ENCODE data around the gene HYI.

GRCh38 chr1:43422995-43423671 is 30.6 kb downstream of the HYI start:
- no peak for TF ChIP-seq RAD21 (IDR thresholded peaks at IDR 0.05)
- TF ChIP-seq TAF1 (conservative IDR thresholded peaks at IDR 0.05): no peak
- no peak for TF ChIP-seq CTCF (IDR thresholded peaks at IDR 0.05; ENCODE audit: low read depth, low read length, missing input control)
- TF ChIP-seq ZBTB33 (IDR thresholded peaks at IDR 0.05): no peak
- no peak for TF ChIP-seq RXRA (IDR thresholded peaks at IDR 0.05)
- TF ChIP-seq REST (IDR thresholded peaks at IDR 0.05): no peak
- no peak for TF ChIP-seq EGR1 (IDR thresholded peaks at IDR 0.05; ENCODE audit: low read depth in 2 of 2)
- no peak for TF ChIP-seq NR2F2 (IDR thresholded peaks at IDR 0.05)
- TF ChIP-seq SP1 (IDR thresholded peaks at IDR 0.05): no peak
- no peak for TF ChIP-seq JUND (IDR thresholded peaks at IDR 0.05)
- TF ChIP-seq ATF3 (IDR thresholded peaks at IDR 0.05): no peak
- TF ChIP-seq YY1 (IDR thresholded peaks at IDR 0.05): no peak

Measured in liver (tissue), 3 donors.